ENCODE measurements around the gene VPS4B. TPM values are rescaled to one million over a fixed set of nuclear protein-coding genes. Genes with fewer than 3 reads are reported as not detected.

Gene VPS4B
- total RNA-seq, 4 donors from 2014 or later, result 43.7 to 49.8 (median 44.6) TPM

DNA sequence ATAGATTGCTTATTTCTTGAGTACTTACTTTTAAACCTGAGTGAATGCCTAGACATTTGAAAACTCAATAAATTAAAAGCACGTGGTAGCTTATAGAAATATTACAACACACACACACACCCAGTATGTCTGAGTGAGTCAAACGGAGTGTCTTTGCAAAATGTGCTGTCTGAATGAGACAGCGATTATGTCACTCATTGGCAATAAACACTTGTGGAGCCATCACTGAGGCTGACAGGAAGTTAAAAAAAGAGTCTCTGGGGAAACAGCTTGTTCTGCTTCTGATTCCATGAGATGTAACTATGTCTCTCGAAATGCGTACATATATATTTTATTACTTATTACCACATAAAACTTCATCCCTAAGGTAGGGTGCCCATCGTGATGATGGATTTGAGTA is 22.3 kb upstream of the VPS4B start:
- Histone ChIP-seq H3K4me3 (no peak overlapping the region), H3K27ac (peak overlapping the region; percentile 93), H3K9me3 (no peaks in the 10 kb centered on the region), H3K4me1 (peaks cover 43% of the 10 kb centered on the region), H3K36me3 (no peaks in the 10 kb centered on the region), H3K27me3 (no peaks in the 10 kb centered on the region)
- no peak for DNase-seq (ENCODE audit: low spot score in 2 of 2)
- 24% methylated on average over 6 of the region's 6 CpGs for WGBS
- TF ChIP-seq POLR2A (IDR thresholded peaks at IDR 0.05) (no peak), POLR2AphosphoS5 (IDR thresholded peaks at IDR 0.05) (peak in 2 of 3 donors; percentile 17 to 79)
- TF ChIP-seq, protein P1, sequence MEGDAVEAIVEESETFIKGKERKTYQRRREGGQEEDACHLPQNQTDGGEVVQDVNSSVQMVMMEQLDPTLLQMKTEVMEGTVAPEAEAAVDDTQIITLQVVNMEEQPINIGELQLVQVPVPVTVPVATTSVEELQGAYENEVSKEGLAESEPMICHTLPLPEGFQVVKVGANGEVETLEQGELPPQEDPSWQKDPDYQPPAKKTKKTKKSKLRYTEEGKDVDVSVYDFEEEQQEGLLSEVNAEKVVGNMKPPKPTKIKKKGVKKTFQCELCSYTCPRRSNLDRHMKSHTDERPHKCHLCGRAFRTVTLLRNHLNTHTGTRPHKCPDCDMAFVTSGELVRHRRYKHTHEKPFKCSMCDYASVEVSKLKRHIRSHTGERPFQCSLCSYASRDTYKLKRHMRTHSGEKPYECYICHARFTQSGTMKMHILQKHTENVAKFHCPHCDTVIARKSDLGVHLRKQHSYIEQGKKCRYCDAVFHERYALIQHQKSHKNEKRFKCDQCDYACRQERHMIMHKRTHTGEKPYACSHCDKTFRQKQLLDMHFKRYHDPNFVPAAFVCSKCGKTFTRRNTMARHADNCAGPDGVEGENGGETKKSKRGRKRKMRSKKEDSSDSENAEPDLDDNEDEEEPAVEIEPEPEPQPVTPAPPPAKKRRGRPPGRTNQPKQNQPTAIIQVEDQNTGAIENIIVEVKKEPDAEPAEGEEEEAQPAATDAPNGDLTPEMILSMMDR (IDR thresholded peaks at IDR 0.05), result no peak

DNA sequence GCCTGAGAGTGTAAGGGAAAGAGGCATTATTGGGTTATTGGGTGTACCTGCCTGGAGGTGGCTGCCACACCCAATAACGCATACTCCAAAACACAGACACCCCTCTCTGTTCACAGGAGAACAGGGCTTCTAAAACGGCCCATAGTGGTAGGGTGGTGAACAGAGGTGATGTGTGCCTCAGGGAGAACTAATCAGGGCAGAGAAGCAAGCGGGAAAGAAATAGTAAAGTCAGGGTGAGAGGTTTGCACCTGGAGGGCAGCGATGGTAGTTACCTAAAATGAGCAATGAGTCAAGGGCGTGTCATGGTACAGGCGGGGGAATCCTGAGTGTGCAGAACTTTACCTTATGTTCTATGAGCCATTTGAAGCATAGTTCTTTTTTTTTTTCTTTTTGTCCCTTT is 21.6 kb upstream of the VPS4B start:
- peak overlapping the region; percentile 93 for H3K27ac ChIP-seq
- DNase-seq (ENCODE audit: low spot score in 2 of 2), result no peak
- H3K9me3 ChIP-seq, result no peaks in the 10 kb centered on the region
- no peaks in the 10 kb centered on the region for H3K36me3 ChIP-seq
- no peaks in the 10 kb centered on the region for H3K27me3 ChIP-seq
- TF ChIP-seq POLR2A (IDR thresholded peaks at IDR 0.05), result no peak
- TF ChIP-seq, protein P1 (IDR thresholded peaks at IDR 0.05), result peak; percentile 5 to 9
- TF ChIP-seq POLR2AphosphoS5 (IDR thresholded peaks at IDR 0.05), result peak in 1 of 3 donors; percentile 32
- no peak for TF ChIP-seq EP300 (IDR thresholded peaks at IDR 0.05)
- H3K4me1 ChIP-seq, result peaks cover 46% of the 10 kb centered on the region
- WGBS, result 57% methylated on average over 6 of the region's 6 CpGs
- no peak overlapping the region for H3K4me3 ChIP-seq

DNA sequence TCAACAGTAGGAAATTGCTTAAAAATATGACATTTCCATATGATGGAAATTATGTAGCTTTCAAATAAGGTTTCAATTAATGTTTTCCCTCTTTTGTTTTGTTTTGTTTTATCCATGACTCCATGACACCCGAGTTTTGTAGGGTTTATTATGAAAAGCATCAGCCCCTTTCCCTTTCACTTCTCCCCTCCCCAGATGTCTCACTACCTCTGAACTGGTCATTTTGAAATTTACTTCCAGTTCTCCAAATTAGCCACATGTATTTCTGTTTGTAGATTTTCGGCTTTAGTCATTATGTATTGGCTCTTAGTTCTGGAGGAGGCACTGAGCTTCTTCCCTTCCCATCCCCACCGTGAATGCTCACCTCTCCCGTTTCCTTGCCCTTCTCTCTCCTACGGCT is 18.6 kb upstream of the VPS4B start:
- Histone ChIP-seq H3K4me1 (peaks cover 40% of the 10 kb centered on the region), H3K9me3 (no peaks in the 10 kb centered on the region), H3K4me3 (no peak overlapping the region), H3K36me3 (no peaks in the 10 kb centered on the region), H3K27me3 (no peaks in the 10 kb centered on the region), H3K27ac (peak overlapping the region; percentile 47)
- TF ChIP-seq, protein P1 (IDR thresholded peaks at IDR 0.05), result no peak
- TF ChIP-seq POLR2A (IDR thresholded peaks at IDR 0.05) (no peak), POLR2AphosphoS5 (IDR thresholded peaks at IDR 0.05) (no peak), EP300 (IDR thresholded peaks at IDR 0.05) (no peak)
- WGBS, result 83% methylated on average over 5 of the region's 5 CpGs
- DNase-seq (ENCODE audit: low spot score in 2 of 2), result no peak

DNA sequence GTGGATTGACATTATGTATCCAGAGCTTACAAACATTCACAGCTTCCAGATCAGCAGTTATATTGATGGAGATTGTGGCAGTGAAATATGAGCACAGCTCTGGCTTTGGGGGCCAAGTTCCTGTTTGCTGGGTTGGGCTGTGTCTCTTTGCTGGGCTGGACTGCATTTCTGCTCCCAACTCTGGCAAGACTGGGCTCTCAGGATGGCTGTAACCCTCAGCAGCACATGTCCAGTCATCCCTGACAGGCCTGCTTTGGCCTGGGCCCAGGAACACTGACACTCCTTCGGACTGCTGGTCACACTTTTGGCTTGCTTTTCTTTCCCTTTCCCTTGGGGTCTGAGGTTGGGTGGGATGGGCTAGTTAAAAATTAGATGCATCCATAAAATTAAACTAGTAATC is 17.9 kb upstream of the VPS4B start:
- Histone ChIP-seq H3K36me3 (no peaks in the 10 kb centered on the region), H3K4me3 (no peak overlapping the region), H3K9me3 (no peaks in the 10 kb centered on the region), H3K4me1 (peaks cover 34% of the 10 kb centered on the region), H3K27me3 (no peaks in the 10 kb centered on the region), H3K27ac (peak overlapping the region; percentile 47)
- peak in 1 of 2 donors; percentile 83 for DNase-seq (ENCODE audit: low spot score in 2 of 2)
- TF ChIP-seq POLR2AphosphoS5 (IDR thresholded peaks at IDR 0.05), result no peak
- no peak for TF ChIP-seq EP300 (IDR thresholded peaks at IDR 0.05)
- TF ChIP-seq POLR2A (IDR thresholded peaks at IDR 0.05), result no peak
- TF ChIP-seq, protein P1 (IDR thresholded peaks at IDR 0.05), result no peak
- WGBS, result 46% methylated on average over 1 of the region's 1 CpG

DNA sequence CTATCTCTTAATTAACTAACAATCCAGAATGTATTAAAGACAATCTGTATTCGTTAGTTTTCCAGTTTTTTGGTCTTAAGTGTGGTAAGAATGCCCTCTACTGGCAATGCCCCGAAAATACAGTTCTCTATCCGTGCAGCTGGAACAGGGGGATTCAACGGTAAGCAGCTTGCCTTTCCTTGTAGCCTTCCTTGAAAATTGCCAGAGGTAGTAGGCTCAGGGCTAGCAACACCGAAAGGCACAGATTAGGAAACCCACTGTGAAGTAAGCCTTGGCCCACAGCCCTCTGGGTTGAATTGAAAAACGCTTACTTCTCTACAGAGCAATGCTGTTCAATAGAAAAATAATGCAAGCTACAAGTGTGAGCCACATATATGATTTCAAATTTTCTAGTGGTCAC is 17.1 kb upstream of the VPS4B start:
- Histone ChIP-seq H3K36me3 (no peaks in the 10 kb centered on the region), H3K9me3 (no peaks in the 10 kb centered on the region), H3K4me3 (no peak overlapping the region), H3K4me1 (peaks cover 26% of the 10 kb centered on the region), H3K27me3 (no peaks in the 10 kb centered on the region), H3K27ac (no peak overlapping the region)
- TF ChIP-seq POLR2A (IDR thresholded peaks at IDR 0.05) (no peak), EP300 (IDR thresholded peaks at IDR 0.05) (no peak)
- TF ChIP-seq, protein P1 (IDR thresholded peaks at IDR 0.05), result peak; percentile 75 to 77
- WGBS, result 1% methylated on average over 6 of the region's 6 CpGs
- peak in 1 of 2 donors; percentile 79 for DNase-seq (ENCODE audit: low spot score in 2 of 2)

Data from suprapubic skin (tissue), 4 donors.